B cell (primary cell): Measurements from ENCODE around the gene B3GALNT1. TPM values are rescaled to one million over a fixed set of nuclear protein-coding genes. Genes with fewer than 3 reads are reported as not detected.

Source experiments
- ATAC-seq: fragments of 200-7000 bp; cut with Tn5 transposase; one replicate; pipeline ENCODE4 v1.10.0; 2021; ENCODE audit warnings: low read depth, mild to moderate bottlenecking, moderate number of reproducible peaks, moderate library complexity
- CTCF ChIA-PET: fragments of 350-600 bp; sonication (Branson Sonifier 250); formaldehyde crosslinking; loops from one replicate; lab custom pipeline; 2021; ENCODE audit warnings: antibody characterized with exemption, inconsistent platforms; lab: Charles Lee
- POLR2A ChIA-PET: fragments of 350-600 bp; sonication (Branson Sonifier 250); formaldehyde crosslinking; loops from one replicate; lab custom pipeline; 2021; ENCODE audit warnings: antibody characterized with exemption; lab: Charles Lee
- DNase-seq: peaks from one replicate; pipeline ENCODE4 v3.0.0; 2013
- H2AFZ ChIP-seq: 2 replicates; pipeline ENCODE4 v1.6.1; 2012; ENCODE audit warnings: mild to moderate bottlenecking, low read depth, low read length; ENCODE audit not compliant: insufficient read depth, poor library complexity, severe bottlenecking
- H3K27ac ChIP-seq, 2 donors: 1 replicate in 1 of 2; 2 replicates in 1 of 2; pipeline ENCODE4 v1.5.1; 2012 to 2013; ENCODE audit warnings: low read length in 2 of 2, mild to moderate bottlenecking in 2 of 2, moderate library complexity in 1 of 2
- H3K27me3 ChIP-seq, 4 experiments: fragments of 200-600 bp in 1 of 4; sonication (generic) in 1 of 4; replicated peaks in 1 of 4; 1 replicate in 2 of 4; 2 replicates in 2 of 4; pipeline versions ENCODE4 v1.6.1 to v1.7.0; 2013 to 2016; ENCODE audit warnings: low read length in 3 of 4, mild to moderate bottlenecking in 2 of 4, mixed read lengths in 1 of 4, moderate library complexity in 1 of 4; ENCODE audit not compliant: insufficient read depth in 4 of 4, control insufficient read depth in 3 of 4; ENCODE audit errors: control extremely low read depth in 1 of 4
- H3K36me3 ChIP-seq, 2 experiments: replicated peaks in 1 of 2; 1 replicate in 1 of 2; 2 replicates in 1 of 2; pipeline versions ENCODE4 v1.6.1 to v1.7.1; 2013; ENCODE audit warnings: low read length in 1 of 2; ENCODE audit not compliant: insufficient read depth in 2 of 2, control insufficient read depth in 1 of 2; ENCODE audit errors: control extremely low read depth in 1 of 2, extremely low read depth in 1 of 2
- H3K4me1 ChIP-seq, 2 donors: fragments of 200-600 bp in 1 of 2; sonication (generic) in 1 of 2; 1 replicate in 1 of 2; 2 replicates in 1 of 2; pipeline versions ENCODE4 v1.5.1 to v1.6.1; 2013 to 2017; ENCODE audit warnings: low read length in 2 of 2; ENCODE audit not compliant: control insufficient read depth in 2 of 2, insufficient read depth in 2 of 2
- H3K4me2 ChIP-seq: replicated peaks from 2 replicates; pipeline ENCODE3; 2012; ENCODE audit warnings: mild to moderate bottlenecking, low read depth, low read length; ENCODE audit not compliant: poor library complexity, severe bottlenecking
- H3K4me3 ChIP-seq, 5 experiments: fragments of 200-600 bp in 1 of 5; sonication (generic) in 1 of 5; 1 replicate in 3 of 5; 2 replicates in 2 of 5; pipeline versions ENCODE4 v1.5.1 to v1.7.0; 2011 to 2016; ENCODE audit warnings: low read length in 4 of 5, mild to moderate bottlenecking in 4 of 5, low read depth in 2 of 5, control low read depth in 1 of 5, moderate library complexity in 1 of 5; ENCODE audit not compliant: insufficient read depth in 1 of 5; ENCODE audit errors: control extremely low read depth in 1 of 5, extremely low read depth in 1 of 5
- H3K79me2 ChIP-seq: fragments of 200-600 bp; sonication (generic); one replicate; pipeline ENCODE4 v1.6.0; 2016; ENCODE audit warnings: low read length; ENCODE audit not compliant: control insufficient read depth, insufficient read depth
- H3K9ac ChIP-seq: fragments of 200-600 bp; sonication (generic); 2 replicates; pipeline ENCODE4 v1.6.1; 2017; ENCODE audit warnings: mild to moderate bottlenecking, low read length, moderate library complexity
- H3K9me3 ChIP-seq, 3 donors: one replicate each; pipeline versions ENCODE4 v1.6.1 to v1.7.1; 2013; ENCODE audit warnings: low read length in 2 of 3; ENCODE audit not compliant: control insufficient read depth in 2 of 3, insufficient read depth in 1 of 3; ENCODE audit errors: control extremely low read depth in 1 of 3
- H4K20me1 ChIP-seq: 2 replicates; pipeline ENCODE4 v1.6.0; 2012; ENCODE audit warnings: mild to moderate bottlenecking, low read length; ENCODE audit not compliant: insufficient read depth, control insufficient read depth, poor library complexity, severe bottlenecking
- H3K27ac Mint-ChIP-seq: one replicate; pipeline ENCODE4 v1.8.0; 2021; ENCODE audit warnings: mixed read lengths
- H3K27me3 Mint-ChIP-seq: one replicate; pipeline ENCODE4 v1.8.0; 2021; ENCODE audit warnings: mixed read lengths
- H3K4me1 Mint-ChIP-seq: one replicate; pipeline ENCODE4 v1.8.0; 2021; ENCODE audit warnings: mixed read lengths
- H3K4me3 Mint-ChIP-seq: one replicate; pipeline ENCODE4 v1.8.0; 2021; ENCODE audit warnings: mixed read lengths
- H3K9me3 Mint-ChIP-seq: one replicate; pipeline ENCODE4 v1.8.0; 2022; ENCODE audit warnings: mixed read lengths; ENCODE audit not compliant: insufficient read depth
- CTCF ChIP-seq: fragments of 200-600 bp; IDR thresholded peaks from one replicate; pipeline ENCODE4 v1.8.0; 2022; ENCODE audit warnings: antibody characterized with exemption, mild to moderate bottlenecking
- EZH2 ChIP-seq: IDR thresholded peaks from 2 replicates; pipeline ENCODE4 v1.6.1; 2012; ENCODE audit warnings: borderline replicate concordance, low read depth, mild to moderate bottlenecking, moderate library complexity, low read length; ENCODE audit not compliant: insufficient read depth, poor library complexity, severe bottlenecking
- WGBS: methylation state at CpG from one replicate; pipeline ENCODE4 v1.1.5; 2013; ENCODE audit warnings: missing lambda C conversion rate; ENCODE audit not compliant: insufficient coverage; 5-methylcytosine and 5-hydroxymethylcytosine counted together
- intact Hi-C: fragments of 100-400 bp; cut with micrococcal nuclease; formaldehyde crosslinking; loops from one replicate; pipeline ENCODE4 v1.10.0; 2022
- polyA plus RNA-seq: library from polyadenylated mRNA; depleted of rRNA; stranded (reverse); fragments of >200 nt; gene quantifications from 2 replicates; pipeline ENCODE4 v1.2.3, GENCODE V29; 2012
- total RNA-seq, 2 donors: library from RNA; stranded (reverse); fragments of 120-200 nt in 1 of 2; gene quantifications; 1 replicate in 1 of 2; 2 replicates in 1 of 2; pipeline versions ENCODE4 v1.2.3 to v1.2.4, GENCODE V29; 2013 to 2022

The B3GALNT1 gene
- total and polyA plus RNA-seq, 2 donors (not counting 1 experiment from before 2014, with no cell fraction given) = 0.28 to 6.4 TPM

GRCh38 chr3:161149529-161149928 lies 44.4 kb upstream of the B3GALNT1 start:
- Histone ChIP-seq H4K20me1 (no peaks in the 10 kb centered on the region), H3K36me3 (no peaks in the 10 kb centered on the region), H3K4me1 (no peaks in the 10 kb centered on the region), H3K27ac (no peak overlapping the region), H3K4me2 (no peak overlapping the region), H3K79me2 (no peaks in the 10 kb centered on the region), H3K9me3 (no peaks in the 10 kb centered on the region), H3K27me3 (no peaks in the 10 kb centered on the region), H2AFZ (no peak overlapping the region), H3K9ac (no peak overlapping the region), H3K4me3 (no peak overlapping the region)
- WGBS = no CpG with 5 or more reads among the region's 1 CpG
- TF ChIP-seq EZH2 = no peak
- ATAC-seq (no peak), DNase-seq (no peak)
- Mint-ChIP-seq H3K4me3 (no peak overlapping the region), H3K4me1 (no peaks in the 10 kb centered on the region), H3K27me3 (no peaks in the 10 kb centered on the region), H3K27ac (no peak overlapping the region), H3K9me3 (no peaks in the 10 kb centered on the region)
- intact Hi-C loops = no loop called here
- ChIA-PET CTCF (no interaction called here), POLR2A (no interaction called here)

- WGBS = no CpG with 5 or more reads among the region's 4 CpGs
- Histone ChIP-seq H3K4me3 (no peak overlapping the region), H3K4me2 (no peak overlapping the region)
These were observed 43.8 kb upstream of the B3GALNT1 start for GRCh38 chr3:161148832-161149475.

More at GRCh38 chr3:161148832-161149475, 43.8 kb upstream of the B3GALNT1 start:
- Histone ChIP-seq H3K79me2 (no peaks in the 10 kb centered on the region), H3K36me3 (no peaks in the 10 kb centered on the region), H3K27me3 (no peaks in the 10 kb centered on the region), H3K9ac (no peak overlapping the region), H3K4me1 (no peaks in the 10 kb centered on the region), H4K20me1 (no peaks in the 10 kb centered on the region), H2AFZ (no peak overlapping the region), H3K9me3 (no peaks in the 10 kb centered on the region), H3K27ac (no peak overlapping the region)
- DNase-seq (no peak), ATAC-seq (no peak)
- TF ChIP-seq EZH2 (no peak), CTCF (no peak)
- CTCF ChIA-PET = no interaction called here
- intact Hi-C loops = no loop called here
- no peaks in the 10 kb centered on the region for H3K9me3 Mint-ChIP-seq
- H3K4me3 Mint-ChIP-seq = no peak overlapping the region
- POLR2A ChIA-PET = no interaction called here
- no peaks in the 10 kb centered on the region for H3K4me1 Mint-ChIP-seq
- H3K27me3 Mint-ChIP-seq = no peaks in the 10 kb centered on the region
- no peak overlapping the region for H3K27ac Mint-ChIP-seq
